Measurements from ENCODE around the gene BARHL2. TPM values are rescaled to one million over a fixed set of nuclear protein-coding genes. Genes with fewer than 3 reads are reported as not detected.

The BARHL2 gene
- total RNA-seq = not detected

DNA sequence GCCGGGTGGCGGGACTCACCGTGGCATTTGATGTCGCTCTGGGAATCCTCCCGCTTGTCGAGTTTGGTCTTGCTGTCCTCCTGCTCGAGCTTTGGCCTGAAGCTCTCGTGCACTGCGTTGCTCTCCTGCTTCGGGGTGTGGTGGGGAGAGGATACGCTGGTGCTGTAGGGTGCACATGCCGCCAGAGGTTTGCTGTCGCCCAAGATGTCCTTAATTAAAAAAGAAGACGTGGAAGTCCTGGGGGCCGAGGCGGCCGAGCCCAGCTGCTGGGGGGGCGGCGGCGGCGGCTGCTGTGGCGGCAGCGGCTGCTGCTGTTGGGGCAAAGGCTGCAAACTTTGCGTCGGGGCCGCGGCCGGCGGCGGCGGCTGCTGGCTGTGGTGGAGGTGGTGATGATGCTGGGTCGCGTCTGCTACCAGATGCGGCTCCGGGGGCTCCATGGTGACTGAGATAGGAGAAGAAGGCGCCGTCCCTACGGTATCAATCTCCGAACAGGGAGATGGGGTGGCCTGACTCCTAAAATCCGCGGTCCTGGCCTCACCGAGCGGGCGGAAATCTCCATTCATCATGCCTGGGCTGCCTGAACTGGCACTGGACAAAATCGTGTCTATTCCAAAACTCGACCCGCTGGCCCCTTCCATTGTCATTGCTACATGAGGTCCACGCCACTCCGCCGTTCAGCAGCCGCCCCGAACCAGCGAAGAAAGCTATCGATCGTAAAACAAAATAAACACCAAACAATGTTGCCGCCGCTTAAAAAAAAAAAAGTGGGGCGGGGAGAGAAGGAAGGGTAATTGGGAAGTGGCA is at the start of gene BARHL2:
Gene BARHL2, minus strand, starts transcription at position 751 of the 804 bp plus-strand sequence. Its CDS starts 107 bp downstream, at position 644.
- Histone ChIP-seq H3K4me1 (ENCODE audit: control insufficient read depth in 3 of 3, insufficient read depth in 3 of 3, low read length in 3 of 3) (peaks cover 13 to 19% (median 17%) of the 10 kb centered on the region in 3 donors), H3K4me3 (ENCODE audit: low read length in 3 of 3) (peak within 1 kb of the TSS; percentile 51 to 56 (median 54)), H3K27me3 (ENCODE audit: control insufficient read depth in 3 of 3, insufficient read depth in 3 of 3, low read length in 3 of 3) (peaks cover 89 to 95% (median 93%) of the 10 kb centered on the region in 3 donors), H3K9me3 (ENCODE audit: control insufficient read depth in 3 of 3, low read length in 3 of 3) (peaks cover 0 to 3% (median 0%) of the 10 kb centered on the region in 3 donors), H3K9ac (ENCODE audit: low read depth in 1 of 3, low read length in 3 of 3) (no peak within 1 kb of the TSS), H3K36me3 (ENCODE audit: control insufficient read depth in 3 of 3, insufficient read depth in 3 of 3, low read length in 3 of 3) (no peaks in the 10 kb centered on the region), H3K27ac (ENCODE audit: low read depth, low read length) (no peak within 1 kb of the TSS)

DNA sequence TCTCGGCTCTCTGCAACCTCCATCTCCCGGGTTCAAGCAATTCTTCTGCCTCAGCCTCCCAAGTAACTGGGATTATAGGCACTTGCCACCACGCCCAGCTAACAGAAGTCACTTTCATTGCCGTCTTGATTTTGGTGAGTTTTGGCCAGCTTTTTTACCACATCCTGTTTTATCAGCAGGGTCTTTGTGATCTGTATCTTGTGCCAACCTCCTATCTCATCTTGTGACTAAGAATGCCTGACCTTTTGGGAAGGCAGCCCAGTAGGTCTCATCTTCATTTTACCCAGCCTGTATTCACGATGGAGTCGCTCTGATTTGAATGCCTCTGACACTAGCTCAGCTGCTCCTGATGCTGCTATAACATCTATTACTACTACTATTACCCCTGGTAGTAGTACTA is 46.8 kb upstream of the BARHL2 start:
- Histone ChIP-seq H3K27ac (ENCODE audit: low read depth, low read length) (no peak overlapping the region), H3K9me3 (ENCODE audit: control insufficient read depth in 3 of 3, low read length in 3 of 3) (no peaks in the 10 kb centered on the region), H3K36me3 (ENCODE audit: control insufficient read depth in 3 of 3, insufficient read depth in 3 of 3, low read length in 3 of 3) (no peaks in the 10 kb centered on the region), H3K4me1 (ENCODE audit: control insufficient read depth in 3 of 3, insufficient read depth in 3 of 3, low read length in 3 of 3) (peaks cover 0 to 5% (median 0%) of the 10 kb centered on the region in 3 donors), H3K9ac (ENCODE audit: low read depth in 1 of 3, low read length in 3 of 3) (no peak overlapping the region), H3K27me3 (ENCODE audit: control insufficient read depth in 3 of 3, insufficient read depth in 3 of 3, low read length in 3 of 3) (peaks cover under 1 to 8% (median 5%) of the 10 kb centered on the region in 3 donors), H3K4me3 (ENCODE audit: low read length in 3 of 3) (no peak overlapping the region)

DNA sequence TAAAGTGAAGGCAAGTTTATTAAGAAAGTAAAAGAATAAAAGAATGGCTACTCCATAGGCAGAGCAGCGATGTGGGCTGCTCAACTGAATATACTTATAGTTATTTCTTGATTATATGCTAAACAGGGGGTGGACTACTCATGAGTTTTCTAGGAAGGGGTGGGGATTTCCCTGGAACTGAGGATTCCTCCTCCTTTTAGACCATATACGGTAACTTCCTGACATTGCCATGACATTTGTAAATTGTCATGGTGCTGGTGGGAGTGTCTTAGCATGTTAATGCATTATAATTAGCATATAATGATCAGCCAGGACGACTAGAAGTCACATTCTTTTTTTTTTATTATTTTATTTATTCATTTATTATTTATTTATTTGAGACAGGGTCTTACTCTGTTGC is 46.4 kb upstream of the BARHL2 start:
- Histone ChIP-seq H3K4me3 (ENCODE audit: low read length in 3 of 3) (no peak overlapping the region), H3K9me3 (ENCODE audit: control insufficient read depth in 3 of 3, low read length in 3 of 3) (no peaks in the 10 kb centered on the region), H3K9ac (ENCODE audit: low read depth in 1 of 3, low read length in 3 of 3) (no peak overlapping the region), H3K27ac (ENCODE audit: low read depth, low read length) (no peak overlapping the region), H3K4me1 (ENCODE audit: control insufficient read depth in 3 of 3, insufficient read depth in 3 of 3, low read length in 3 of 3) (peaks cover 0 to 5% (median 0%) of the 10 kb centered on the region in 3 donors), H3K36me3 (ENCODE audit: control insufficient read depth in 3 of 3, insufficient read depth in 3 of 3, low read length in 3 of 3) (no peaks in the 10 kb centered on the region), H3K27me3 (ENCODE audit: control insufficient read depth in 3 of 3, insufficient read depth in 3 of 3, low read length in 3 of 3) (peaks cover 2 to 8% (median 5%) of the 10 kb centered on the region in 3 donors)

DNA sequence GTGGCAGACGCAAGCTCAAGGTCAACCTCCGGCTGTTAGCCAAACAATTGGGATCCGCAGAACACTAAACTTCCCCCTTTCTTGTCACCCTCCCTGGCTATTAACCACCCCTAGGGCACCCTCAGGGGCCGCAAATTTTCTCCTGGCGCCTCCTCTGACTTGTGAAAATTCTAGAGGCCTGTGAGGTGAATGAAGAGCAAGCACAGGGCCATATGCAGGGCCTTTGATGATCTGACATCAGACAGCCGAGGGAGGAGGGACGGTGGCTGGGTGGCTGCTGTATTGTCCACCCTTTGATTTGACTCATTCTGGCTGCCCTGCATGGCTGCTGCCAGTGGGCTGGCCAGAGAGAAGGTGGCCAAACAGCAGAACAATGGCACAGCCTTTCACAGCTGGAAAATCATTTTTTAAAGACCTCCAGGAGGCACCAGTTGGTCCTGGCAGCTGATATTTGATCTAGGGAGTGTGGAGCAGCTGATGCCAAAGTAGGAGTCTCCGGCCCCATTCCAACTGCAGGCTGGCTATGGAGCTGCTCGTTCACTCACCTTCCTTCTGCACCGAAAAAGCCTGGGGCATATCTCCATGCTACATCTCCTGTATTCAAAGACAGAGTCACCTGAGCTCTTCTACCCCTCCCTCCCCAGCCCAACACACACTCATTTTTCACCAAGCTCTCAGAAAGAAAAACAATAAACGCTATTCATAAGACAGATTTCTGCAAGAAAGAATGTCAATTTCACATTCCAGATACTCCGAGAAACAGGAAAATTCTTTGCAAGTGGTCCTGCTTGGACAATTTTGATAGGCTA is 44.9 kb upstream of the BARHL2 start:
- peaks cover 2 to 12% (median 5%) of the 10 kb centered on the region in 3 donors for H3K27me3 ChIP-seq (ENCODE audit: control insufficient read depth in 3 of 3, insufficient read depth in 3 of 3, low read length in 3 of 3)
- no peak overlapping the region for H3K27ac ChIP-seq (ENCODE audit: low read depth, low read length)
- no peaks in the 10 kb centered on the region for H3K9me3 ChIP-seq (ENCODE audit: control insufficient read depth in 3 of 3, low read length in 3 of 3)
- H3K4me3 ChIP-seq (ENCODE audit: low read length in 3 of 3) = no peak overlapping the region
- no peak overlapping the region for H3K9ac ChIP-seq (ENCODE audit: low read depth in 1 of 3, low read length in 3 of 3)
- H3K4me1 ChIP-seq (ENCODE audit: control insufficient read depth in 3 of 3, insufficient read depth in 3 of 3, low read length in 3 of 3) = peaks cover 0 to 5% (median 0%) of the 10 kb centered on the region in 3 donors
- no peaks in the 10 kb centered on the region for H3K36me3 ChIP-seq (ENCODE audit: control insufficient read depth in 3 of 3, insufficient read depth in 3 of 3, low read length in 3 of 3)

DNA sequence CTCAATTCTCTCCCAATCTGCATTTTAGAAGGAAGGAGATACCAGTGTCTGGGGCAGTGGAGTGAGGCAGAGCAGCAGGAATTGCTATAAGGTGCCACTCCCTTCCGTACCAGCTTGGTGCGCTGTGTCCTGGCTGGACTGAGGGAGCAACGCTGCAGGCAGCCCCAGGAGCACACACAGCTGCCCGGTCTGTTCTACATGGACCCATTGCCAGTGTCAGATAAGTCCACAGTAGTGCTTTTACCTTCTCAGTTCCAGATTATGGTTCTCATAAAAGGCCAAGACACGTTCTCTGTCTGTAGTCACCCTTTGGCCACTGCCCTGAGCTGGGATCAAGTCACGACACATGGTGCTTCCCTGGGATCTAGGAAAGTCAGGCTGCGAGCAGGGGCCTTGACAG is 44.1 kb upstream of the BARHL2 start:
- no peak overlapping the region for H3K27ac ChIP-seq (ENCODE audit: low read depth, low read length)
- no peaks in the 10 kb centered on the region for H3K36me3 ChIP-seq (ENCODE audit: control insufficient read depth in 3 of 3, insufficient read depth in 3 of 3, low read length in 3 of 3)
- no peak overlapping the region for H3K9ac ChIP-seq (ENCODE audit: low read depth in 1 of 3, low read length in 3 of 3)
- H3K4me1 ChIP-seq (ENCODE audit: control insufficient read depth in 3 of 3, insufficient read depth in 3 of 3, low read length in 3 of 3) = peaks cover 0 to 5% (median 0%) of the 10 kb centered on the region in 3 donors
- no peaks in the 10 kb centered on the region for H3K9me3 ChIP-seq (ENCODE audit: control insufficient read depth in 3 of 3, low read length in 3 of 3)
- peaks cover 2 to 12% (median 5%) of the 10 kb centered on the region in 3 donors for H3K27me3 ChIP-seq (ENCODE audit: control insufficient read depth in 3 of 3, insufficient read depth in 3 of 3, low read length in 3 of 3)
- H3K4me3 ChIP-seq (ENCODE audit: low read length in 3 of 3) = no peak overlapping the region

DNA sequence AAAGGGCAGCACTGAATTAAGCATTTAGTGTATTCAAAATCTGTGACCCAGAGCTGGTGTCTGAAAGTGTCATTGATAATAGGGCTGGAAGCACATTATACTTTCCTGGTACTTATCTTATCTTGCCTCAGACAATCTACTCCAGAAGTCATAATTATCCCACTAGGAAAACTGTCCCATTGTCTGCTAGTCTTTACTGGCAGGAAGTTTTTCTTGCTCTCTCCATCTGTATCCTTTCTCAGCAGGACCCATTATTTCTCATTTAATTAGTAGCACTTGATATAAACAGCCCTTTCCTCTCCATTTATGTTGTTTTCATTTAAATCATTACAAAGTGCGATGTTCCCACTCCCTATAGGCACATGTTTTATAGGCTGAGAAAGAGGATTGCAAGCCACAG is 36.5 kb upstream of the BARHL2 start:
- Histone ChIP-seq H3K36me3 (ENCODE audit: control insufficient read depth in 3 of 3, insufficient read depth in 3 of 3, low read length in 3 of 3) (no peaks in the 10 kb centered on the region), H3K9ac (ENCODE audit: low read depth in 1 of 3, low read length in 3 of 3) (no peak overlapping the region)

DNA sequence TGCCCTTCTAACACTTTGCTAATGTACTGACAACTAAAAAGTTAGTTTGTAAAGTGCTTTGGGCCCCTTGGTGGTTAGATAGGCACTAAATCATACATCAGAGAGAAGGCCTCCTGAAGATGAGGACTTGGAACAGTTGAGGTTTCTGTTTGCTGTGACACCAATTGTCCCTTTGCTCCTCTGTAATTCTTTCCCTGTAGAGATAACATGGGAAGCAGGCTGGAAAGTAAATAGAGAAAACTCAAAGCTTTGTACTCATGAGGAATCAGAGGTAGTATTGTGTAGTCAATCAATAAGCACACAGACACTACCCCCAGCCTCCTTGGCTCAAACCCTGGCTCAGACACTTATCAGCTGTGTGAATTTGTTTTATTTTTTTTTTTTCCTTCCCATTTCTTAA is 31.6 kb upstream of the BARHL2 start:
- no peaks in the 10 kb centered on the region for H3K4me1 ChIP-seq (ENCODE audit: control insufficient read depth in 3 of 3, insufficient read depth in 3 of 3, low read length in 3 of 3)
- H3K36me3 ChIP-seq (ENCODE audit: control insufficient read depth in 3 of 3, insufficient read depth in 3 of 3, low read length in 3 of 3) = no peaks in the 10 kb centered on the region
- no peak overlapping the region for H3K27ac ChIP-seq (ENCODE audit: low read depth, low read length)
- H3K4me3 ChIP-seq (ENCODE audit: low read length in 3 of 3) = no peak overlapping the region
- peaks cover 5 to 10% (median 6%) of the 10 kb centered on the region in 3 donors for H3K27me3 ChIP-seq (ENCODE audit: control insufficient read depth in 3 of 3, insufficient read depth in 3 of 3, low read length in 3 of 3)
- no peaks in the 10 kb centered on the region for H3K9me3 ChIP-seq (ENCODE audit: control insufficient read depth in 3 of 3, low read length in 3 of 3)
- no peak overlapping the region for H3K9ac ChIP-seq (ENCODE audit: low read depth in 1 of 3, low read length in 3 of 3)

More for the DNA sequence above, 36.5 kb upstream of the BARHL2 start:
- peaks cover 0 to 9% (median 3%) of the 10 kb centered on the region in 3 donors for H3K27me3 ChIP-seq (ENCODE audit: control insufficient read depth in 3 of 3, insufficient read depth in 3 of 3, low read length in 3 of 3)
- no peak overlapping the region for H3K4me3 ChIP-seq (ENCODE audit: low read length in 3 of 3)
- no peaks in the 10 kb centered on the region for H3K4me1 ChIP-seq (ENCODE audit: control insufficient read depth in 3 of 3, insufficient read depth in 3 of 3, low read length in 3 of 3)
- no peaks in the 10 kb centered on the region for H3K9me3 ChIP-seq (ENCODE audit: control insufficient read depth in 3 of 3, low read length in 3 of 3)
- no peak overlapping the region for H3K27ac ChIP-seq (ENCODE audit: low read depth, low read length)

DNA sequence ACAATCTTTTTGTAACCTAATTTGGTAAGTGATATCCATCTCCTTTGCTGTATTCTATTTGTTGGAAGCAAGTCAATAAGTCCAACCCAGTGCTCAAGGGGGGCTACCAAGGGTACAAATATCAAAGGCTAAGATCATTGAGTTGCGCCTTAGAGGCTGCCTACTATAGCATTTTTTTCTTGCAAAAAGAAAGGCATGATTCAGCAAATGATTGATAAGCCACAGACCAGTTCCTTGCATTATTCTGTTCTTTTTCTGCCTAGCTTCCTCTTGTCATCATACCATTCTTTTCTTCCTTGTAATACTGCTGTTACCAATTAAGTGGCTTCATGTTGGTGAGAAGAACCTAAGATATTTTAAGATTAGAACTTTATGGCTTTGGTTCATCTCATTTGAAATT is 29.8 kb upstream of the BARHL2 start:
- no peak overlapping the region for H3K27ac ChIP-seq (ENCODE audit: low read depth, low read length)
- no peak overlapping the region for H3K4me3 ChIP-seq (ENCODE audit: low read length in 3 of 3)
- no peaks in the 10 kb centered on the region for H3K36me3 ChIP-seq (ENCODE audit: control insufficient read depth in 3 of 3, insufficient read depth in 3 of 3, low read length in 3 of 3)
- no peaks in the 10 kb centered on the region for H3K9me3 ChIP-seq (ENCODE audit: control insufficient read depth in 3 of 3, low read length in 3 of 3)
- H3K4me1 ChIP-seq (ENCODE audit: control insufficient read depth in 3 of 3, insufficient read depth in 3 of 3, low read length in 3 of 3) = no peaks in the 10 kb centered on the region
- H3K9ac ChIP-seq (ENCODE audit: low read depth in 1 of 3, low read length in 3 of 3) = no peak overlapping the region
- H3K27me3 ChIP-seq (ENCODE audit: control insufficient read depth in 3 of 3, insufficient read depth in 3 of 3, low read length in 3 of 3) = peaks cover 5 to 10% (median 6%) of the 10 kb centered on the region in 3 donors

DNA sequence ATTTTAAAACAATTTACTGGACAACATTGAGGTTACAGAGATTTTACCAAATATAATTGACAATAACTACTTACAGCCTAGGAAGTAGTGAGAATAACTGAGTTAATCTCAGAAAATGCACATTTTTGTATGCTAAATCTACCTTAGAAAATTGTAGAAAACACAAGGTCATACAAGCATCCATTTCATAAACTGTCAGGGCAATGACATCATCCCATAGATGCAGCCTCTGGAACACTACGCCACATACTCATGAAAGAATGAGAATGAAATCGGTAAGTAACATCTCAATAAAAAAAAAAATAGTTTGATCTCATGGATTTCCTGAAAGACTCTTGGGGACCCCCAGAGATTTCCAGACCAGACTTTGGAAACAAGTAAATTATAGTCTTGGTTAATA is 28.9 kb upstream of the BARHL2 start:
- Histone ChIP-seq H3K27ac (ENCODE audit: low read depth, low read length) (no peak overlapping the region), H3K36me3 (ENCODE audit: control insufficient read depth in 3 of 3, insufficient read depth in 3 of 3, low read length in 3 of 3) (no peaks in the 10 kb centered on the region), H3K4me3 (ENCODE audit: low read length in 3 of 3) (no peak overlapping the region), H3K4me1 (ENCODE audit: control insufficient read depth in 3 of 3, insufficient read depth in 3 of 3, low read length in 3 of 3) (no peaks in the 10 kb centered on the region), H3K27me3 (ENCODE audit: control insufficient read depth in 3 of 3, insufficient read depth in 3 of 3, low read length in 3 of 3) (peaks cover 5 to 10% (median 6%) of the 10 kb centered on the region in 3 donors), H3K9ac (ENCODE audit: low read depth in 1 of 3, low read length in 3 of 3) (no peak overlapping the region), H3K9me3 (ENCODE audit: control insufficient read depth in 3 of 3, low read length in 3 of 3) (no peaks in the 10 kb centered on the region)

DNA sequence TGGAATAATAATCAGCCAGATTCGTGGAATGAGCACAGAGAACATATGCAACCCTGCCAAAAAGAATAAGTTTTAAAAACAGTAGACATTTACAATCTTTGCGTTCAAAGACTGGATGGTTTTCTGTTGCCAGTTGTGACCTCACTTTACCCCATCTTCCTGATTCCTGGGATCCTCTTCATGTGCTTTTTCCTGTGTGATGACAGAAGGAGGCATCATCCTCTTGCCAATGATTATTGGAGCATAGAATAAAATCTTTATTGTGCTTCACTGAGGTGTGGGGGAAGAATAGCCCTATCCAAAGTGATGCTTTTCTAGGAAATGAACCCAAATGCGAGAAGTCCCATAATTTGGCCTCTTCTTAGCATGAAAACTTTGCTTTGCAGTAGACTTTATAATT is 15.0 kb upstream of the BARHL2 start:
- no peaks in the 10 kb centered on the region for H3K36me3 ChIP-seq (ENCODE audit: control insufficient read depth in 3 of 3, insufficient read depth in 3 of 3, low read length in 3 of 3)
- no peaks in the 10 kb centered on the region for H3K9me3 ChIP-seq (ENCODE audit: control insufficient read depth in 3 of 3, low read length in 3 of 3)
- no peak overlapping the region for H3K9ac ChIP-seq (ENCODE audit: low read depth in 1 of 3, low read length in 3 of 3)
- H3K4me1 ChIP-seq (ENCODE audit: control insufficient read depth in 3 of 3, insufficient read depth in 3 of 3, low read length in 3 of 3) = peaks cover 0 to 9% (median 5%) of the 10 kb centered on the region in 3 donors
- H3K4me3 ChIP-seq (ENCODE audit: low read length in 3 of 3) = no peak overlapping the region
- H3K27me3 ChIP-seq (ENCODE audit: control insufficient read depth in 3 of 3, insufficient read depth in 3 of 3, low read length in 3 of 3) = peaks cover 53 to 66% (median 65%) of the 10 kb centered on the region in 3 donors
- H3K27ac ChIP-seq (ENCODE audit: low read depth, low read length) = no peak overlapping the region

All from skeletal muscle tissue (tissue), 4 donors.